Measurements from ENCODE around the gene DLGAP5. TPM values are rescaled to one million over a fixed set of nuclear protein-coding genes. Genes with fewer than 3 reads are reported as not detected.

Gene DLGAP5
- 19.0 and 39.0 TPM in 2 replicates for total RNA-seq

DNA sequence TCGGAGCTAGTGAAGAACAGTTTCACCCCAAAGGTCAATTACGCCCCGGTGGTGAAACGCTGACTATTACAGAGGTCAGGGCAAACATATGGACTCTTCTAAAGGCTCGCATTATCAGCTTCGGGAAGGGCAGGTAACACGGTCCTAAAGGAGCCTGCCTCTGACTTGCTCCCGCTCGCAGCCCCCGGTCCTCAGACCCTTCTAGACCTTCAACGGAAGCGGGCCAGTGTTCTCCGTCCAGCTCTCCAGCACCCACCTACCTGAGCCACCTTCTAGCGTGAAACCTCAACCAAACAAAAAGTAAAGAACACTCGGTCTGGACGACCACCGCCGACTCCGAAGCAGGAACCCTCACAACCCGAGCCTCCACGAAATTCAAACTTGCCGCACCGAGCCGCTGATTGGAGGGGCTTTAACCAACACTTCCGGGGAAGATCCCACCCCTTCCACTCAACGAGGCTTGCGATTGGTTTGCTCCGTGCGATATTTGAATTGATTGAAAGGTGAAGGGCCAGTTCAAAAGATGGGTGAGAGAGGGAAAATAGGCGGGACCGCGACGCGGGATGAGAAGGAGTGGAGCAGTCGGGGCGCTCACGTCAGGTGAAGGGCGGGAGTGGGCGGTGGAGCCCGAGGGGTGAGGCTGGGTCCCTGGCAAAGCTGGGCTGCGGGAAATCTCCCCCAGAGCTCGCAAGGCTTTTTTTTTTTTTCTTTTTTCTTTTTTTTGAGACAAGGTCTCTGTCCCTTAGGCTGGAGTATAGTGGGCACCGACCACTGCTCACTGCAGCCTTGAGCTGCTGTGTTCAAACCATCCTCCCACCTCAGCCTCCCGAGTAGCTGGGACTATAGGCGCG, at the start of gene DLGAP5:
TSS of gene DLGAP5 (minus strand) at position 383 of the 851 bp plus-strand sequence. CDS start 2,406 bp downstream, outside the sequence.

DNA sequence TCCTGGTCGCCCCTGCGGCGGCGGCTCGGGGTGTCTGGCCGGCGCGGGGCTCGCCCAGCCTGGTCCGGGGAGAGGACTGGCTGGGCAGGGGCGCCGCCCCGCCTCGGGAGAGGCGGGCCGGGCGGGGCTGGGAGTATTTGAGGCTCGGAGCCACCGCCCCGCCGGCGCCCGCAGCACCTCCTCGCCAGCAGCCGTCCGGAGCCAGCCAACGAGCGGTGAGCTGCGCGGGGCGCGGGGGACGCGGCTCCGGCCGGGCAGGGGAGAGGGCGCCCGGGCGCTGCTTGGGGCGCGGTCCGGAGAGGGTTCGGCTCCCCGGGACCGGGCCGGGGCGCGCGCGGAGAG, 62.3 kb downstream of the DLGAP5 start, which contains the start of gene LGALS3:
TSS of gene LGALS3 (plus strand) at position 167 of the 342 bp plus-strand sequence. CDS start 8,122 bp downstream, outside the sequence.

Other genes starting within 250 kb of the DLGAP5 start
- 8.4 and 14.5 TPM in 2 replicates for gene WDHD1, start 164.5 kb downstream of the DLGAP5 start, total RNA-seq
- gene SOCS4, start 164.3 kb downstream of the DLGAP5 start, total RNA-seq: 11.3 and 25.0 TPM in 2 replicates
- gene MAPK1IP1L, start 139.9 kb downstream of the DLGAP5 start, total RNA-seq: 11.7 and 23.5 TPM in 2 replicates
- gene LGALS3, start 62.3 kb downstream of the DLGAP5 start, total RNA-seq: 52.8 and 122 TPM in 2 replicates
- gene FBXO34, start 79.8 kb upstream of the DLGAP5 start, total RNA-seq: 16.7 and 21.7 TPM in 2 replicates
- gene ATG14, start 220.2 kb upstream of the DLGAP5 start, total RNA-seq: 9.4 and 15.5 TPM in 2 replicates
- not detected in 2 replicates for gene TBPL2, start 249.0 kb upstream of the DLGAP5 start, total RNA-seq

Data from bladder microvascular endothelial cell (primary cell).